ENCODE measurements around the gene KIAA0930. TPM values are rescaled to one million over a fixed set of nuclear protein-coding genes. Genes with fewer than 3 reads are reported as not detected.

Gene KIAA0930
- total RNA-seq, 2 experiments from 2014 or later: 16.6 to 19.5 TPM

GRCh38 chr22:45228401-45228754, 12.3 kb downstream of the KIAA0930 start:
- CTCF ChIA-PET: no interaction called here
- Mint-ChIP-seq H3K36me3 (ENCODE audit: low read depth) (no peaks in the 10 kb centered on the region), H3K4me1 (ENCODE audit: low read depth) (peaks cover 3% of the 10 kb centered on the region), H3K9me3 (no peaks in the 10 kb centered on the region), H3K4me3 (no peak overlapping the region), H3K27ac (no peak overlapping the region), H3K27me3 (ENCODE audit: low read depth) (no peaks in the 10 kb centered on the region)
- intact Hi-C loops (cut with micrococcal nuclease): no loop called here
- DNase-seq: no peak

- no peak overlapping the region for H3K4me3 Mint-ChIP-seq
- CTCF ChIA-PET: no interaction called here
- H3K4me1 Mint-ChIP-seq (ENCODE audit: low read depth): peaks cover 5% of the 10 kb centered on the region
- no peaks in the 10 kb centered on the region for H3K36me3 Mint-ChIP-seq (ENCODE audit: low read depth)
- no peak overlapping the region for H3K27ac Mint-ChIP-seq
- no peaks in the 10 kb centered on the region for H3K9me3 Mint-ChIP-seq
- intact Hi-C loops (cut with micrococcal nuclease): no loop called here
- no peaks in the 10 kb centered on the region for H3K27me3 Mint-ChIP-seq (ENCODE audit: low read depth)
- DNase-seq: no peak
These were observed 12.9 kb downstream of the KIAA0930 start for GRCh38 chr22:45227645-45228400.

DNA sequence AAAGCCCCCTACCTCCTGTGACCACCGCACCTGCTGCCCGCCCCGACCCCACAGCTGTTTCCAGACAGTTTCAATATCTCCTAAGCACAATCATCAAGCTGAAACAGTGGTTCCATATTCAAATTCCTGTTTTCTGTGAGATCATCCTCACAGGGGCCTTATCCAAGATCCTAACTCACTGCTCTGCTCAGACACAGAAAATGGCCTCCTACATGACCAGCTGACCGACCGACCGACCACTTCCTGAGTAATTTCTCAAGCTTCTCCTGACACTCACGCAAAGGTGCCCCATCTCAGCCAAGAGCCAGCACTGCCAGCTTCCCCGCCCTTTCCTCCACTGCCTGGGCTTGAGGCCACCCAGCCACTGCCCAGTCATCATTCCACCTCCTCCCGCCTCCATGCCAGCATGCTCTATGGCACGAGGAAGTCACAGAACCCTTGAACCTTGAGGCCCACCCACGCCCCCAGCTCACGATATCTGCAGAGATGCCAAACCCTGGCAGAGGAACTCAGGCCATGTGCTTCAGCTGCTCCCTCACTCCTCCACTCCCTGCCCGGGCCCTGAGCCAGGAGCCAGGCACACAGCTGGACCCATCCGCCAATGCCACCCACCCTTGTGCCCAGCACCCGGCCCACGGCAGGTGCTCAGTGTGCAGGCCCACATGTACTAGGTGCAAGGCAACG, 14.0 kb downstream of the KIAA0930 start:
- Mint-ChIP-seq H3K27ac (no peak overlapping the region), H3K4me1 (ENCODE audit: low read depth) (peaks cover 9% of the 10 kb centered on the region)

GRCh38 chr22:45225732-45226502, 14.8 kb downstream of the KIAA0930 start:
- intact Hi-C loops (cut with micrococcal nuclease): no loop called here
- no peaks in the 10 kb centered on the region for H3K9me3 Mint-ChIP-seq
- no peaks in the 10 kb centered on the region for H3K36me3 Mint-ChIP-seq (ENCODE audit: low read depth)
- H3K4me1 Mint-ChIP-seq (ENCODE audit: low read depth): peaks cover 6% of the 10 kb centered on the region
- no peak for DNase-seq
- no peaks in the 10 kb centered on the region for H3K27me3 Mint-ChIP-seq (ENCODE audit: low read depth)
- CTCF ChIA-PET: no interaction called here
- H3K27ac Mint-ChIP-seq: no peak overlapping the region
- no peak overlapping the region for H3K4me3 Mint-ChIP-seq

More for the DNA sequence above, 14.0 kb downstream of the KIAA0930 start:
- H3K27me3 Mint-ChIP-seq (ENCODE audit: low read depth): no peaks in the 10 kb centered on the region
- no peaks in the 10 kb centered on the region for H3K9me3 Mint-ChIP-seq
- CTCF ChIA-PET: no interaction called here
- intact Hi-C loops (cut with micrococcal nuclease): no loop called here
- H3K4me3 Mint-ChIP-seq: no peak overlapping the region
- H3K36me3 Mint-ChIP-seq (ENCODE audit: low read depth): no peaks in the 10 kb centered on the region
- no peak for DNase-seq

DNA sequence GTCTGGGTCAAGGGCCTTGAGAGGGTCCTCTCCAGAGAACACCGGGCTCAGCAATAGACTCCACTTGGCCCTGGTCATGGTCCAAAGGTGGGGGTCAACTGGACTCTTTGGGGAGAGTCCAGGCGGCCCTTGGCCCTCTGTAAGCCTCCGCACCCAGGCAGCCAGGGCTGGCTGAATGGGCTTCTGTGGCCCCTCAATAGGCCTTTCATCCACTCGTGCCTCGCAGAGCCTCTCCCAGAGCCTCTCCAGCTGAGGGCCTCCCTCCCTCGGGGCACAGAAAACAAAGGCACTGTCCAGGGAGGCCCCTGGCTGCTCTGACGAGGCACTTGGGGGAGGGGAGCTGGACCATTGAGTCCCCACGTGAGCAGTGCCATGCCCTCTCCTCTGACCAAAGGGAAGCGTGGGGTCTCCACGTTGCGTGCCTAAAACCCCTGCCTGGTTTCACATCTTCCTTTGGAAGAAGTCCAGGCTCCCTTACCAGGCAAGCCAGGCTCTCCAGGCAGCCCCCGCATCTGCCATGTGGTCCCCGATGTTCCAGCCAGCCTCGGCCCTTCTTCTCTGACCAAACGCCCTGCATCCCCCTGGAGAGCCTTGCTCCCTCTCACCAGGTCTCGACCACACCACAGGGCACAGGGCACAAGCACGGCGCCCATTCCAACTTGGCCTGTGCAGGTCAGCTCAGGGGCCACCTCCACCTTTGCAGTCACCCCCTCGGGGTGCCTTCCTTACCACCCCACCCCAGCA, 15.5 kb downstream of the KIAA0930 start:
- H3K4me3 Mint-ChIP-seq: no peak overlapping the region
- H3K27me3 Mint-ChIP-seq (ENCODE audit: low read depth): no peaks in the 10 kb centered on the region
- CTCF ChIA-PET: no interaction called here

DNA sequence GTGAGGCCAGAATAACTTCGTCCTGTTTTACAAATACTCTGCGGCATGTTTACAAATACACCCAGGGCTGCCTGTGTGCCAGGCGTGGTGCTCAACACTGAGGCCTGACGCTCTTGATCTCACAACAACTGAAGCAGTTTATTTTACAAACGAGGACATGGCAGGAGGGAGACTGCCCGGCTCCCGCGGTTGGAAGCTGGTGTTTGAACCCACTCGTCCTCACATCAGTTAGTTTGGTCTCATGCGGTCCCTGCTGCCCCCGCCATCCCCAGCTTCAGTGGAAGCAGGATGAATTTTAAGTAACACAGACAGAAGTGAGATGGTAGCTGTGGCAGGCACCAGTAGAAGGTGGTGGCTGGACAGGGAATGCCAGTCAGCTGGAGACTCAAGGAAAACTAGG, 16.4 kb downstream of the KIAA0930 start:
- Mint-ChIP-seq H3K27me3 (ENCODE audit: low read depth) (no peaks in the 10 kb centered on the region), H3K36me3 (ENCODE audit: low read depth) (no peaks in the 10 kb centered on the region), H3K27ac (no peak overlapping the region), H3K4me3 (no peak overlapping the region), H3K9me3 (no peaks in the 10 kb centered on the region), H3K4me1 (ENCODE audit: low read depth) (peaks cover 8% of the 10 kb centered on the region)
- no peak for DNase-seq
- intact Hi-C loops (cut with micrococcal nuclease): no loop called here
- CTCF ChIA-PET: no interaction called here

More for the DNA sequence above, 15.5 kb downstream of the KIAA0930 start:
- Mint-ChIP-seq H3K27ac (no peak overlapping the region), H3K36me3 (ENCODE audit: low read depth) (no peaks in the 10 kb centered on the region), H3K9me3 (no peaks in the 10 kb centered on the region), H3K4me1 (ENCODE audit: low read depth) (peaks cover 6% of the 10 kb centered on the region)
- intact Hi-C loops (cut with micrococcal nuclease): no loop called here
- DNase-seq: no peak

GRCh38 chr22:45223304-45224117, 17.2 kb downstream of the KIAA0930 start:
- no peaks in the 10 kb centered on the region for H3K36me3 Mint-ChIP-seq (ENCODE audit: low read depth)
- no peak overlapping the region for H3K27ac Mint-ChIP-seq
- CTCF ChIA-PET: no interaction called here
- H3K4me1 Mint-ChIP-seq (ENCODE audit: low read depth): peaks cover 16% of the 10 kb centered on the region
- H3K4me3 Mint-ChIP-seq: no peak overlapping the region
- intact Hi-C loops (cut with micrococcal nuclease): no loop called here
- no peaks in the 10 kb centered on the region for H3K27me3 Mint-ChIP-seq (ENCODE audit: low read depth)
- DNase-seq: no peak
- H3K9me3 Mint-ChIP-seq: no peaks in the 10 kb centered on the region

GRCh38 chr22:45221201-45221600, 19.5 kb downstream of the KIAA0930 start:
- Mint-ChIP-seq H3K4me3 (no peak overlapping the region), H3K9me3 (no peaks in the 10 kb centered on the region), H3K4me1 (ENCODE audit: low read depth) (peaks cover 17% of the 10 kb centered on the region), H3K36me3 (ENCODE audit: low read depth) (no peaks in the 10 kb centered on the region), H3K27ac (no peak overlapping the region), H3K27me3 (ENCODE audit: low read depth) (no peaks in the 10 kb centered on the region)
- intact Hi-C loops (cut with micrococcal nuclease): no loop called here
- no peak for DNase-seq
- CTCF ChIA-PET: interaction anchor here (1.6 kb wide), 1 partner anchor 13 kb away, joined by 4 read pairs; no protein-coding TSS in a partner anchor

GRCh38 chr22:45218976-45219375, 21.7 kb downstream of the KIAA0930 start:
- peaks cover 17% of the 10 kb centered on the region for H3K4me1 Mint-ChIP-seq (ENCODE audit: low read depth)
- H3K27me3 Mint-ChIP-seq (ENCODE audit: low read depth): no peaks in the 10 kb centered on the region
- H3K27ac Mint-ChIP-seq: no peak overlapping the region
- DNase-seq: peak; percentile 67
- no peaks in the 10 kb centered on the region for H3K36me3 Mint-ChIP-seq (ENCODE audit: low read depth)
- H3K9me3 Mint-ChIP-seq: no peaks in the 10 kb centered on the region
- CTCF ChIA-PET: interaction anchor here (0.7 to 1.0 kb wide), 2 partner anchors 10 to 116 kb away, joined by 3 to 4 read pairs; no protein-coding TSS in a partner anchor
- no peak overlapping the region for H3K4me3 Mint-ChIP-seq
- intact Hi-C loops (cut with micrococcal nuclease): no loop called here

DNA sequence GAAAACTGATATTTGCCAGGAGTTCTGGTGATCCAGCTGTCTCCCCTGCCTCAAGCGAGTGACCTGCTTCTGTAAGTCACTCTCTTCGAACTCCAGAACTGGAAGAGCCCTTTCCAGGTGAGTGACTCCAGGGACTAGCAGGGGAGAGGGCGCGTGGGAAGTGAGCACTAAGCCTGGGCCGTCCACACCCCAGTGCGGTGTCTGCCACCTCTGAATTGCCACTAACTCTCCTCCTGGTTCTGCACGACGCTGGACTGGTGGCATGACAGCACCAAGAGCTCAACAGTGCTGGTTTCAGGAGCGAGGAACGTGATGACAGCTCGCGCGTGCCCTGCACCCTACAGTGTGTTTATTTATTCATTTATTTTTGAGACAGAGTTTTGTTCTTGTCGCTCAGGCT, 22.9 kb downstream of the KIAA0930 start:
- H3K27ac Mint-ChIP-seq: no peak overlapping the region
- H3K9me3 Mint-ChIP-seq: no peaks in the 10 kb centered on the region
- intact Hi-C loops (cut with micrococcal nuclease): no loop called here
- no peak for DNase-seq
- no peaks in the 10 kb centered on the region for H3K27me3 Mint-ChIP-seq (ENCODE audit: low read depth)
- peaks cover 14% of the 10 kb centered on the region for H3K4me1 Mint-ChIP-seq (ENCODE audit: low read depth)
- no peak overlapping the region for H3K4me3 Mint-ChIP-seq
- CTCF ChIA-PET: no interaction called here
- no peaks in the 10 kb centered on the region for H3K36me3 Mint-ChIP-seq (ENCODE audit: low read depth)

DNA sequence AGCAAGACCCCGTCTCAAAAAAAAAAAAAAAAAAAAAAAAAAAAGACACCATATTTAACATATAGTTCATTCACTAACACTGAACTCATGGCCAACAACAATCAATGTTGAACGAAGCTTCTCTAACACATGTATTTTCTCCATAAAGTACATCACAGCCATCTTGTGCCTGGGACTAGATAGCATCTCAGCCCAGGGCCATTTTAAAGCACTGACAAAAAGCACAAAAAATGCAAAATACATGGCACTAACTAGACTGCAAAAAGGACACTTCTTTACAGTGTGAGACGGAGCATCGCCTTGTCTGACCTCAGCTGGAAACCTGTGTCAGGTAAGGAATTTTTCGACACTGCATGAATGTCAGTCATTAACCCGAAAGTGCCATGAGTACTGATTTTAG, 23.3 kb downstream of the KIAA0930 start:
- no peak overlapping the region for H3K4me3 Mint-ChIP-seq
- peaks cover 11% of the 10 kb centered on the region for H3K4me1 Mint-ChIP-seq (ENCODE audit: low read depth)
- no peaks in the 10 kb centered on the region for H3K27me3 Mint-ChIP-seq (ENCODE audit: low read depth)
- CTCF ChIA-PET: no interaction called here
- intact Hi-C loops (cut with micrococcal nuclease): no loop called here
- no peaks in the 10 kb centered on the region for H3K36me3 Mint-ChIP-seq (ENCODE audit: low read depth)
- DNase-seq: no peak
- H3K27ac Mint-ChIP-seq: no peak overlapping the region
- no peaks in the 10 kb centered on the region for H3K9me3 Mint-ChIP-seq
